Right lobe of liver (tissue), 4 donors: Measurements from ENCODE around the gene ZSWIM2.

Experiments used
- POLR2A ChIP-seq: fragments of 450-650 bp; IDR thresholded peaks from one replicate; pipeline ENCODE4 v1.6.1; 2017; ENCODE audit warnings: antibody characterized with exemption, mild to moderate bottlenecking
- TF ChIP-seq, protein P1 (sequence below), 4 donors: fragments of 200-600 bp in 3 of 4; fragments of 450-650 bp in 1 of 4; IDR thresholded peaks; one replicate each; pipeline versions ENCODE4 v1.5.1 to v1.8.0; 2016 to 2022; ENCODE audit warnings: antibody characterized with exemption in 4 of 4, mild to moderate bottlenecking in 2 of 4
- donor health status: DM: no; HTN: no; CAD: no.
- donor health status: DM: no; HTN: no; CAD: no.
- donor health status: DM: no; HTN: yes; CAD: no.

GRCh38 chr2:186895451-186895850 is 46.5 kb upstream of the ZSWIM2 start:
- TF ChIP-seq, protein P1, sequence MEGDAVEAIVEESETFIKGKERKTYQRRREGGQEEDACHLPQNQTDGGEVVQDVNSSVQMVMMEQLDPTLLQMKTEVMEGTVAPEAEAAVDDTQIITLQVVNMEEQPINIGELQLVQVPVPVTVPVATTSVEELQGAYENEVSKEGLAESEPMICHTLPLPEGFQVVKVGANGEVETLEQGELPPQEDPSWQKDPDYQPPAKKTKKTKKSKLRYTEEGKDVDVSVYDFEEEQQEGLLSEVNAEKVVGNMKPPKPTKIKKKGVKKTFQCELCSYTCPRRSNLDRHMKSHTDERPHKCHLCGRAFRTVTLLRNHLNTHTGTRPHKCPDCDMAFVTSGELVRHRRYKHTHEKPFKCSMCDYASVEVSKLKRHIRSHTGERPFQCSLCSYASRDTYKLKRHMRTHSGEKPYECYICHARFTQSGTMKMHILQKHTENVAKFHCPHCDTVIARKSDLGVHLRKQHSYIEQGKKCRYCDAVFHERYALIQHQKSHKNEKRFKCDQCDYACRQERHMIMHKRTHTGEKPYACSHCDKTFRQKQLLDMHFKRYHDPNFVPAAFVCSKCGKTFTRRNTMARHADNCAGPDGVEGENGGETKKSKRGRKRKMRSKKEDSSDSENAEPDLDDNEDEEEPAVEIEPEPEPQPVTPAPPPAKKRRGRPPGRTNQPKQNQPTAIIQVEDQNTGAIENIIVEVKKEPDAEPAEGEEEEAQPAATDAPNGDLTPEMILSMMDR (IDR thresholded peaks at IDR 0.05) = no peak
- no peak for TF ChIP-seq POLR2A
